GM23338 (cell line): ENCODE data around the gene MAPK4.

Experiments
- CREB1 ChIP-seq: fragments of 250-450 bp; sonication (Bioruptor Pico); IDR thresholded peaks from 2 replicates; pipeline ENCODE4 v1.5.0; 2020; ENCODE audit warnings: low read depth, mild to moderate bottlenecking, moderate library complexity
- EZH2 ChIP-seq: fragments of 200-600 bp; sonication (generic); IDR thresholded peaks from one replicate; pipeline ENCODE4 v1.8.0; 2017; ENCODE audit warnings: antibody characterized with exemption, mild to moderate bottlenecking, low read depth; ENCODE audit not compliant: unreplicated experiment
- EZH2phosphoT487 ChIP-seq: fragments of 200-600 bp; sonication (generic); IDR thresholded peaks from one replicate; pipeline ENCODE4 v1.8.1; 2018; ENCODE audit warnings: antibody characterized with exemption; ENCODE audit not compliant: unreplicated experiment
- JUNB ChIP-seq: IDR thresholded peaks from one replicate; pipeline ENCODE4 v1.6.1; 2016; ENCODE audit warnings: antibody characterized with exemption; ENCODE audit not compliant: unreplicated experiment
- NANOG ChIP-seq: IDR thresholded peaks from 2 replicates; pipeline ENCODE4 v1.6.1; 2016; ENCODE audit warnings: antibody characterized with exemption, borderline replicate concordance
- POLR2AphosphoS5 ChIP-seq: IDR thresholded peaks from 2 replicates; pipeline ENCODE4 v1.6.1; 2016; ENCODE audit warnings: antibody characterized with exemption, low read depth
- STAT1 ChIP-seq: IDR thresholded peaks from one replicate; pipeline ENCODE4 v1.6.1; 2016; ENCODE audit warnings: antibody characterized with exemption; ENCODE audit not compliant: unreplicated experiment
- TF ChIP-seq, protein P1 (sequence below), 2 experiments: fragments of 200-600 bp in 1 of 2; sonication (generic) in 1 of 2; conservative IDR thresholded peaks; 2 replicates each; pipeline versions ENCODE4 v1.5.1 to v1.6.1; 2016 to 2017; ENCODE audit warnings: antibody characterized with exemption in 2 of 2, low read depth in 2 of 2, mild to moderate bottlenecking in 2 of 2, moderate library complexity in 1 of 2
- TF ChIP-seq, protein P2 (sequence below): IDR thresholded peaks from one replicate; pipeline ENCODE4 v1.6.1; 2018; ENCODE audit warnings: antibody characterized with exemption; ENCODE audit not compliant: unreplicated experiment

DNA sequence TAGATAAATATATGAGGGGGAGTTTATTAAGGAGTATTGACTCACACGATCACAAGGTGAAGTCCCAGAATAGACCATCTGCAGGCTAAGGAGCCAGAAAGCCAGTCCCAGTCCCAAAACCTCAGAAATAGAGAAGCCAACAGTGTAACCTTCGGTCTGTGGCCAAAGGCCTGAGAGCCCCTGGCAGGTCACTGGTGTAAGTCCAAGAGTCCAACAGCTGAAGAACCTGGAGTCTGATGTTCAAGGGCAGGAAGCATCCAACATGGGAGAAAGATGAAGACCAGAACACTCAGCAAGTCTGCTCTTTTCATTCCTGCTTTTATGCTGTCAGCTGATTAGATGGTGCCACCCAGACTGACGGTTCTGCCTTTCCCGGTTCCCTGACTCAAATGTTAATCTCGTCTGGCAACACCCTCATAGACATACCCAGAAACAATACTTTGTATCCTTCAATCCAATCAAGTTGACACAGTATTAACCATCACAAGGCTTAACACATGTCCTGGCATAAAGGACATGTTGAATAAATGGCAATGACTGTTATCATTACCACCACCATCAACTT lies 56.7 kb downstream of the MAPK4 start:
- TF ChIP-seq EZH2 = no peak
- no peak for TF ChIP-seq POLR2AphosphoS5
- TF ChIP-seq, protein P1, sequence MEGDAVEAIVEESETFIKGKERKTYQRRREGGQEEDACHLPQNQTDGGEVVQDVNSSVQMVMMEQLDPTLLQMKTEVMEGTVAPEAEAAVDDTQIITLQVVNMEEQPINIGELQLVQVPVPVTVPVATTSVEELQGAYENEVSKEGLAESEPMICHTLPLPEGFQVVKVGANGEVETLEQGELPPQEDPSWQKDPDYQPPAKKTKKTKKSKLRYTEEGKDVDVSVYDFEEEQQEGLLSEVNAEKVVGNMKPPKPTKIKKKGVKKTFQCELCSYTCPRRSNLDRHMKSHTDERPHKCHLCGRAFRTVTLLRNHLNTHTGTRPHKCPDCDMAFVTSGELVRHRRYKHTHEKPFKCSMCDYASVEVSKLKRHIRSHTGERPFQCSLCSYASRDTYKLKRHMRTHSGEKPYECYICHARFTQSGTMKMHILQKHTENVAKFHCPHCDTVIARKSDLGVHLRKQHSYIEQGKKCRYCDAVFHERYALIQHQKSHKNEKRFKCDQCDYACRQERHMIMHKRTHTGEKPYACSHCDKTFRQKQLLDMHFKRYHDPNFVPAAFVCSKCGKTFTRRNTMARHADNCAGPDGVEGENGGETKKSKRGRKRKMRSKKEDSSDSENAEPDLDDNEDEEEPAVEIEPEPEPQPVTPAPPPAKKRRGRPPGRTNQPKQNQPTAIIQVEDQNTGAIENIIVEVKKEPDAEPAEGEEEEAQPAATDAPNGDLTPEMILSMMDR (conservative IDR thresholded peaks at IDR 0.05; ENCODE audit: low read depth in 2 of 2) = no peak
- TF ChIP-seq EZH2phosphoT487 = no peak
- no peak for TF ChIP-seq CREB1
- TF ChIP-seq, protein P2, sequence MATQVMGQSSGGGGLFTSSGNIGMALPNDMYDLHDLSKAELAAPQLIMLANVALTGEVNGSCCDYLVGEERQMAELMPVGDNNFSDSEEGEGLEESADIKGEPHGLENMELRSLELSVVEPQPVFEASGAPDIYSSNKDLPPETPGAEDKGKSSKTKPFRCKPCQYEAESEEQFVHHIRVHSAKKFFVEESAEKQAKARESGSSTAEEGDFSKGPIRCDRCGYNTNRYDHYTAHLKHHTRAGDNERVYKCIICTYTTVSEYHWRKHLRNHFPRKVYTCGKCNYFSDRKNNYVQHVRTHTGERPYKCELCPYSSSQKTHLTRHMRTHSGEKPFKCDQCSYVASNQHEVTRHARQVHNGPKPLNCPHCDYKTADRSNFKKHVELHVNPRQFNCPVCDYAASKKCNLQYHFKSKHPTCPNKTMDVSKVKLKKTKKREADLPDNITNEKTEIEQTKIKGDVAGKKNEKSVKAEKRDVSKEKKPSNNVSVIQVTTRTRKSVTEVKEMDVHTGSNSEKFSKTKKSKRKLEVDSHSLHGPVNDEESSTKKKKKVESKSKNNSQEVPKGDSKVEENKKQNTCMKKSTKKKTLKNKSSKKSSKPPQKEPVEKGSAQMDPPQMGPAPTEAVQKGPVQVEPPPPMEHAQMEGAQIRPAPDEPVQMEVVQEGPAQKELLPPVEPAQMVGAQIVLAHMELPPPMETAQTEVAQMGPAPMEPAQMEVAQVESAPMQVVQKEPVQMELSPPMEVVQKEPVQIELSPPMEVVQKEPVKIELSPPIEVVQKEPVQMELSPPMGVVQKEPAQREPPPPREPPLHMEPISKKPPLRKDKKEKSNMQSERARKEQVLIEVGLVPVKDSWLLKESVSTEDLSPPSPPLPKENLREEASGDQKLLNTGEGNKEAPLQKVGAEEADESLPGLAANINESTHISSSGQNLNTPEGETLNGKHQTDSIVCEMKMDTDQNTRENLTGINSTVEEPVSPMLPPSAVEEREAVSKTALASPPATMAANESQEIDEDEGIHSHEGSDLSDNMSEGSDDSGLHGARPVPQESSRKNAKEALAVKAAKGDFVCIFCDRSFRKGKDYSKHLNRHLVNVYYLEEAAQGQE = no peak
- no peak for TF ChIP-seq JUNB
- no peak for TF ChIP-seq STAT1
- no peak for TF ChIP-seq NANOG
